H9 (cell line): ENCODE results near the gene SS18L1. TPM values are rescaled to one million over a fixed set of nuclear protein-coding genes. Genes with fewer than 3 reads are reported as not detected.

ENCODE experiments used
- DNase-seq: peaks from one replicate; pipeline ENCODE4 v3.0.0-alpha.2; 2017
- H2AFZ ChIP-seq: one replicate; pipeline ENCODE4 v1.6.1; 2013; ENCODE audit warnings: mild to moderate bottlenecking, low read length, control low read depth, moderate library complexity
- H2AK5ac ChIP-seq: 2 replicates; pipeline ENCODE4 v1.6.1; 2013; ENCODE audit warnings: low read length, control low read depth, mixed read lengths; ENCODE audit not compliant: insufficient read length
- H2BK120ac ChIP-seq: one replicate; pipeline ENCODE4 v1.6.1; 2013; ENCODE audit warnings: low read depth, mild to moderate bottlenecking, low read length, control low read depth, inconsistent platforms; ENCODE audit not compliant: poor library complexity, severe bottlenecking
- H2BK12ac ChIP-seq: 2 replicates; pipeline ENCODE4 v1.6.1; 2013; ENCODE audit warnings: low read length, control low read depth, mixed read lengths, low read depth; ENCODE audit not compliant: insufficient read length
- H2BK15ac ChIP-seq: 2 replicates; pipeline ENCODE4 v1.6.1; 2013; ENCODE audit warnings: low read depth, low read length, control low read depth
- H2BK20ac ChIP-seq: one replicate; pipeline ENCODE4 v1.6.1; 2013; ENCODE audit warnings: low read depth, mild to moderate bottlenecking, low read length, control low read depth, inconsistent platforms; ENCODE audit not compliant: poor library complexity, severe bottlenecking
- H2BK5ac ChIP-seq: 2 replicates; pipeline ENCODE4 v1.6.1; 2013; ENCODE audit warnings: low read length, control low read depth, mixed read lengths; ENCODE audit not compliant: insufficient read length
- H3K14ac ChIP-seq: 2 replicates; pipeline ENCODE4 v1.6.1; 2013; ENCODE audit warnings: low read length, control low read depth; ENCODE audit not compliant: insufficient read depth
- H3K18ac ChIP-seq: 2 replicates; pipeline ENCODE4 v1.6.1; 2013; ENCODE audit warnings: low read depth, mild to moderate bottlenecking, mixed read lengths, low read length, control low read depth; ENCODE audit not compliant: insufficient read length
- H3K23ac ChIP-seq: 2 replicates; pipeline ENCODE4 v1.6.1; 2013; ENCODE audit warnings: low read length, control low read depth, mixed read lengths, low read depth; ENCODE audit not compliant: insufficient read length
- H3K23me2 ChIP-seq: 2 replicates; pipeline ENCODE4 v1.6.1; 2013; ENCODE audit warnings: low read depth, mild to moderate bottlenecking, mixed read lengths, low read length, control low read depth; ENCODE audit not compliant: insufficient read length, poor library complexity, severe bottlenecking
- H3K27ac ChIP-seq: 2 replicates; pipeline ENCODE4 v1.5.1; 2013; ENCODE audit warnings: low read length, control low read depth, mixed read lengths, low read depth; ENCODE audit not compliant: insufficient read length
- H3K27me3 ChIP-seq: 2 replicates; pipeline ENCODE4 v1.6.1; 2013; ENCODE audit warnings: low read length, control low read depth, inconsistent platforms; ENCODE audit not compliant: insufficient read depth
- H3K4ac ChIP-seq: 2 replicates; pipeline ENCODE4 v1.6.1; 2013; ENCODE audit warnings: low read depth, mild to moderate bottlenecking, control low read depth, inconsistent platforms, low read length, moderate library complexity
- H3K4me1 ChIP-seq: 2 replicates; pipeline ENCODE4 v1.6.1; 2013; ENCODE audit warnings: low read length, control low read depth, inconsistent platforms; ENCODE audit not compliant: insufficient read depth
- H3K4me2 ChIP-seq: 2 replicates; pipeline ENCODE4 v1.6.1; 2013; ENCODE audit warnings: low read length, control low read depth, mixed read lengths; ENCODE audit not compliant: insufficient read length, insufficient read depth
- H3K56ac ChIP-seq: 2 replicates; pipeline ENCODE4 v1.6.1; 2013; ENCODE audit warnings: low read depth, mild to moderate bottlenecking, mixed read lengths, low read length, control low read depth; ENCODE audit not compliant: insufficient read length
- H3K79me1 ChIP-seq: 2 replicates; pipeline ENCODE4 v1.6.1; 2013; ENCODE audit warnings: low read depth, mild to moderate bottlenecking, moderate library complexity, low read length, control low read depth, inconsistent platforms; ENCODE audit not compliant: insufficient read depth, poor library complexity, severe bottlenecking
- H3K79me2 ChIP-seq: 2 replicates; pipeline ENCODE4 v1.6.1; 2013; ENCODE audit warnings: low read length, control low read depth, inconsistent platforms; ENCODE audit not compliant: insufficient read depth
- H3K9ac ChIP-seq: 2 replicates; pipeline ENCODE4 v1.6.1; 2013; ENCODE audit warnings: low read length, control low read depth, mixed read lengths; ENCODE audit not compliant: insufficient read length; ENCODE audit errors: extremely low read depth
- H3K9me3 ChIP-seq: one replicate; pipeline ENCODE4 v1.6.1; 2013; ENCODE audit warnings: low read depth, low read length, inconsistent platforms; ENCODE audit not compliant: control insufficient read depth
- H3T11ph ChIP-seq: one replicate; pipeline ENCODE4 v1.6.1; 2013; ENCODE audit warnings: mild to moderate bottlenecking, low read length, control low read depth, inconsistent platforms
- H4K20me1 ChIP-seq: one replicate; pipeline ENCODE4 v1.6.1; 2013; ENCODE audit not compliant: control insufficient read depth, insufficient read length, insufficient read depth
- H4K5ac ChIP-seq: 2 replicates; pipeline ENCODE4 v1.6.1; 2013; ENCODE audit warnings: low read depth, mild to moderate bottlenecking, mixed read lengths, low read length, control low read depth; ENCODE audit not compliant: insufficient read length
- H4K8ac ChIP-seq: replicated peaks from 2 replicates; pipeline ENCODE4 v1.6.1; 2013; ENCODE audit warnings: low read length, control low read depth, mixed read lengths, low read depth; ENCODE audit not compliant: insufficient read length
- H4K91ac ChIP-seq: 2 replicates; pipeline ENCODE4 v1.6.1; 2013; ENCODE audit warnings: low read depth, mild to moderate bottlenecking, moderate library complexity, mixed read lengths, low read length, control low read depth; ENCODE audit not compliant: insufficient read length
- H3K27ac Mint-ChIP-seq, 3 experiments: 2 replicates in 2 of 3; 3 replicates in 1 of 3; pipeline ENCODE4 v1.8.0; 2020 to 2021; ENCODE audit warnings: mixed read lengths in 3 of 3, mild to moderate bottlenecking in 1 of 3, moderate library complexity in 1 of 3
- H3K27me3 Mint-ChIP-seq: 2 replicates; pipeline ENCODE4 v1.8.0; 2021; ENCODE audit warnings: low read depth, mild to moderate bottlenecking, moderate library complexity, mixed read lengths
- H3K36me3 Mint-ChIP-seq, 3 experiments: 2 replicates in 2 of 3; 3 replicates in 1 of 3; pipeline ENCODE4 v1.8.0; 2020 to 2021; ENCODE audit warnings: low read depth in 3 of 3, mixed read lengths in 3 of 3; ENCODE audit not compliant: insufficient read depth in 1 of 3
- H3K4me1 Mint-ChIP-seq, 2 experiments: 2 replicates each; pipeline ENCODE4 v1.8.0; 2020; ENCODE audit warnings: mixed read lengths in 2 of 2
- H3K4me3 Mint-ChIP-seq, 2 experiments: 2 replicates in 1 of 2; 3 replicates in 1 of 2; pipeline ENCODE4 v1.8.0; 2020 to 2021; ENCODE audit warnings: mild to moderate bottlenecking in 2 of 2, mixed read lengths in 2 of 2, moderate library complexity in 1 of 2
- H3K9me3 Mint-ChIP-seq, 2 experiments: 2 replicates in 1 of 2; 3 replicates in 1 of 2; pipeline ENCODE4 v1.8.0; 2020; ENCODE audit warnings: mild to moderate bottlenecking in 2 of 2, mixed read lengths in 2 of 2, moderate library complexity in 1 of 2
- WGBS: extraction: QIAGEN DNeasy Blood & Tissue Kit; methylation state at CpG from one replicate; pipeline ENCODE4 v1.1.7; 2013; ENCODE audit warnings: missing lambda C conversion rate, low lambda C conversion rate, mixed read lengths; ENCODE audit not compliant: insufficient read length; ENCODE audit errors: extremely low coverage; 5-methylcytosine and 5-hydroxymethylcytosine counted together
- total RNA-seq: library from RNA; stranded (reverse); gene quantifications from 2 replicates; pipeline ENCODE4 v1.2.1, GENCODE V29; 2021
- TF ChIP-seq, protein P1 (sequence below): fragments of 200-600 bp; sonication (generic); conservative IDR thresholded peaks from 3 replicates; pipeline ENCODE4 v1.8.0; 2021; ENCODE audit warnings: antibody characterized with exemption, mild to moderate bottlenecking

SS18L1 gene
- total RNA-seq, 1 experiment from 2014 or later = 22.2 TPM

DNA sequence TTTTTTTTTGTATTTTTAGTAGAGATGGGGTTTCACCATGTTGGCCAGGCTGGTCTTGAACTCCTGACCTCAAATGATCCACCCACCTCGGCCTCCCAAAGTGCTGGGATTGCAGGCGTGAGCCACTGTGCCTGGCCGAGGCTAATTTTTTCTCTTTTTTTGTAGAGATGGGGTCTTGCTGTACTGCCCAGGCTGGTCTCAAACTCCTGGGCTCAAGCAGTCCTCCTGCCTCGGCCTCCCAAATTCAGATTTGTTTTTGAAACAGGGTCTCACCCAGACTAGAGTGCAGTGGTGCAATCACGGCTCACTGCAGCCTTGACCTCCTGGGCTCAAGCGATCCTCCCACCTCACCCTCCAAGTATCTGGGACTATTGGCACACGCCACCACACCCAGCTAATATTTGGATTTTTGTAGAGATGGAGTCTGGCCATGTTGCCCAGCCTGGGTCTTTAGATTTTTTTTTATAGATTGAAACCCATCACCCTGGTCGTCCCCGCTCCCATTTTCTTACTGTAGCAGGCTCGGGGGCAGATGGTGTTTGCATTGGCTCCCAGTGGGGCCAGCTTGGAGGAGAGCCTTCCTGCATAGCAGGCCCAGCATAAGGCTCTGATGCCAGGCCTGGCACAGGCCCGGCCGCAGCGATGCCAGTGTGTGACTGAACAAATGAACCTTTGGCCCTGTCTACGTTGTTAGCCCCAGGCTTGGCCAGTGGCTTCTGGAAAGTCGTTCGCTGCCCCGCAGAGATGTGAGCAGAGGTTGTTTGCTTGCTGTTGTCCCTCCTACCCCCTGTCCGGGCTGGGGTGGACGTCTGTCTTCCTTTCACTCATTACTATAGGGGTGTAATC is 35.0 kb downstream of the SS18L1 start:
- no peak overlapping the region for H3K27ac Mint-ChIP-seq
- Histone ChIP-seq H3K18ac (no peak overlapping the region), H2BK5ac (no peak overlapping the region), H3K27ac (no peak overlapping the region), H3T11ph (no peak overlapping the region), H3K79me2 (peaks cover 1% of the 10 kb centered on the region; the same call in 1 of the 2 replicates), H2BK15ac (no peak overlapping the region), H3K4me2 (no peak overlapping the region), H2AFZ (no peak overlapping the region), H4K5ac (no peak overlapping the region), H3K14ac (no peak overlapping the region), H3K23me2 (peaks cover 2% of the 10 kb centered on the region), H3K9me3 (no peaks in the 10 kb centered on the region), H3K9ac (no peak overlapping the region), H3K79me1 (no peaks in the 10 kb centered on the region), H2AK5ac (no peak overlapping the region), H4K91ac (no peak overlapping the region), H2BK12ac (no peak overlapping the region), H3K4ac (no peak overlapping the region), H3K27me3 (no peaks in the 10 kb centered on the region), H3K4me1 (no peaks in the 10 kb centered on the region; the same call in 1 of the 2 replicates), H2BK20ac (no peak overlapping the region), H2BK120ac (no peak overlapping the region), H4K8ac (no peak overlapping the region), H3K56ac (no peak overlapping the region), H3K23ac (no peak overlapping the region), H4K20me1 (no peaks in the 10 kb centered on the region)
- H3K4me1 Mint-ChIP-seq = peaks cover 8% of the 10 kb centered on the region in 2 experiments
- peak overlapping the region in 1 of 2 experiments; percentile 41; a peak in 1 of 5 replicates for H3K4me3 Mint-ChIP-seq
- WGBS = no CpG with 5 or more reads among the region's 19 CpGs
- TF ChIP-seq, protein P1, sequence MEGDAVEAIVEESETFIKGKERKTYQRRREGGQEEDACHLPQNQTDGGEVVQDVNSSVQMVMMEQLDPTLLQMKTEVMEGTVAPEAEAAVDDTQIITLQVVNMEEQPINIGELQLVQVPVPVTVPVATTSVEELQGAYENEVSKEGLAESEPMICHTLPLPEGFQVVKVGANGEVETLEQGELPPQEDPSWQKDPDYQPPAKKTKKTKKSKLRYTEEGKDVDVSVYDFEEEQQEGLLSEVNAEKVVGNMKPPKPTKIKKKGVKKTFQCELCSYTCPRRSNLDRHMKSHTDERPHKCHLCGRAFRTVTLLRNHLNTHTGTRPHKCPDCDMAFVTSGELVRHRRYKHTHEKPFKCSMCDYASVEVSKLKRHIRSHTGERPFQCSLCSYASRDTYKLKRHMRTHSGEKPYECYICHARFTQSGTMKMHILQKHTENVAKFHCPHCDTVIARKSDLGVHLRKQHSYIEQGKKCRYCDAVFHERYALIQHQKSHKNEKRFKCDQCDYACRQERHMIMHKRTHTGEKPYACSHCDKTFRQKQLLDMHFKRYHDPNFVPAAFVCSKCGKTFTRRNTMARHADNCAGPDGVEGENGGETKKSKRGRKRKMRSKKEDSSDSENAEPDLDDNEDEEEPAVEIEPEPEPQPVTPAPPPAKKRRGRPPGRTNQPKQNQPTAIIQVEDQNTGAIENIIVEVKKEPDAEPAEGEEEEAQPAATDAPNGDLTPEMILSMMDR = no peak
- no peaks in the 10 kb centered on the region for H3K9me3 Mint-ChIP-seq
- DNase-seq = no peak
- H3K27me3 Mint-ChIP-seq = no peaks in the 10 kb centered on the region; the same call in 1 of the 2 replicates
- H3K36me3 Mint-ChIP-seq = peaks cover 9 to 40% (median 22%) of the 10 kb centered on the region in 3 experiments
